Heart left ventricle (tissue), 16 donors: ENCODE results near the gene HOXC13. TPM values are rescaled to one million over a fixed set of nuclear protein-coding genes. Genes with fewer than 3 reads are reported as not detected.

Source experiments
- ATAC-seq, 4 donors: fragments of 200-7000 bp; cut with Tn5 transposase; one replicate each; pipeline ENCODE4 v1.9.1; 2020 to 2022; ENCODE audit warnings: moderate library complexity in 4 of 4, mild to moderate bottlenecking in 3 of 4, moderate number of reproducible peaks in 1 of 4
- DNase-seq, 5 donors: peaks; one replicate each; pipeline ENCODE4 v3.0.0-alpha.2; 2020
- H3K27ac ChIP-seq, 12 donors: fragments of 200-600 bp; sonication (generic) in 4 of 12; one replicate each; pipeline versions ENCODE4 v1.5.0 to v1.8.0; 2016 to 2022; ENCODE audit warnings: mild to moderate bottlenecking in 2 of 12
- H3K27me3 ChIP-seq, 9 donors: fragments of 200-600 bp; sonication (generic) in 2 of 9; one replicate each; pipeline versions ENCODE4 v1.5.1 to v1.8.0; 2016 to 2022; ENCODE audit warnings: mild to moderate bottlenecking in 3 of 9
- H3K36me3 ChIP-seq, 9 donors: fragments of 200-600 bp; sonication (generic) in 2 of 9; one replicate each; pipeline versions ENCODE4 v1.5.0 to v1.8.0; 2018 to 2022; ENCODE audit warnings: mild to moderate bottlenecking in 2 of 9
- H3K4me1 ChIP-seq, 12 donors: fragments of 200-600 bp; sonication (generic) in 4 of 12; one replicate each; pipeline versions ENCODE4 v1.5.0 to v1.8.0; 2016 to 2022; ENCODE audit warnings: mild to moderate bottlenecking in 3 of 12
- H3K4me3 ChIP-seq, 12 donors: fragments of 200-600 bp; sonication (generic) in 4 of 12; one replicate each; pipeline versions ENCODE4 v1.5.0 to v1.8.0; 2017 to 2022; ENCODE audit warnings: mild to moderate bottlenecking in 9 of 12, moderate library complexity in 4 of 12
- H3K9me3 ChIP-seq, 12 donors: fragments of 200-600 bp; sonication (generic) in 4 of 12; one replicate each; pipeline versions ENCODE4 v1.5.0 to v1.8.0; 2016 to 2022; ENCODE audit warnings: mild to moderate bottlenecking in 1 of 12
- CTCF ChIP-seq, 12 donors: fragments of 200-600 bp; sonication (generic) in 4 of 12; IDR thresholded peaks; one replicate each; pipeline versions ENCODE4 v1.5.0 to v1.8.0; 2018 to 2022; ENCODE audit warnings: antibody characterized with exemption in 12 of 12, mild to moderate bottlenecking in 5 of 12
- POLR2A ChIP-seq, 2 donors: fragments of 450-650 bp; IDR thresholded peaks; one replicate each; pipeline ENCODE4 v1.6.1; 2017; ENCODE audit warnings: antibody characterized with exemption in 2 of 2, mild to moderate bottlenecking in 2 of 2, moderate library complexity in 2 of 2
- WGBS, 4 donors: extraction: QIAGEN DNeasy Blood & Tissue Kit in 2 of 4; methylation state at CpG; one replicate each; pipeline versions ENCODE4 v1.1.5 to v1.1.7; 2013 to 2018; 5-methylcytosine and 5-hydroxymethylcytosine counted together
- intact Hi-C, 10 donors: fragments of 100-400 bp; cut with DNase I; formaldehyde crosslinking; loops; one replicate each; pipeline versions ENCODE4 v1.11.1 to v1.14.2; 2022
- polyA plus RNA-seq, 2 donors: library from polyadenylated mRNA; stranded (reverse); fragments of 200-250 nt; gene quantifications; one replicate each; pipeline ENCODE4 v1.2.3, GENCODE V29; 2013
- total RNA-seq, 9 donors: library from RNA; depleted of rRNA in 2 of 9; stranded (reverse); fragments of >200 nt in 2 of 9; fragmentation: NEBNext Ultra II Directional in 3 of 9; extraction: Animal tissue kit (Norgen Biotek cat#: 25700) in 3 of 9; gene quantifications; one replicate each; pipeline versions ENCODE4 v1.1.0 to v1.2.4, GENCODE V29; 2016 to 2023
- donor health status: ischemic (EF 13 %, LVEDD 7.1; RV severe dilation, severe dysfunction).
- donor health status: healthy with polysubstance abuse.
- donor health status: DM: no; HTN: yes; CAD: no.
- donor health status: DM: no; HTN: no; CAD: no.
- donor health status: ischemic (EF 25% LVEDD 6.9; RV normal size, moderate dysfunction).
- donor health status: ischemic (EF 25% LVEDD 5.7; RV mildly dilated, moderate dysfunction).
- donor health status: healthy.
- donor health status: DM: yes; HTN: yes; CAD: no.
- donor health status: ischemic (EF 35%, LVEDD 5.7; RV mildly dilated, moderate dysfunction).
- donor health status: nonischemic (EF 11% LVEDD 7.7; RV severe dilation, severe dysfunction).
- donor health status: DM: yes; HTN: yes; CAD: no.
- donor health status: PGD.
- donor health status: ischemic (EF 29% LVEDD 5.4; RV normal size, mild dysfunction).
- donor health status: nonischemic (EF 23%, LVEDD 6.1; RV moderate dilation, normal function).

The HOXC13 gene
- total and polyA plus RNA-seq, 11 donors = not detected

GRCh38 chr12:53941187-53941586 is 2.6 kb downstream of the HOXC13 start:
- no peak overlapping the region for H3K27ac ChIP-seq
- intact Hi-C loops = no loop called here
- DNase-seq (no peak), ATAC-seq (no peak)
- TF ChIP-seq CTCF (IDR thresholded peaks at IDR 0.05) = no peak
- TF ChIP-seq POLR2A (IDR thresholded peaks at IDR 0.05) = no peak
- peaks cover 0 to 15% (median 0%) of the 10 kb centered on the region in 12 donors for H3K4me1 ChIP-seq
- H3K27me3 ChIP-seq = peaks cover 80 to 100% (median 97%) of the 10 kb centered on the region in 9 donors
- H3K9me3 ChIP-seq = no peaks in the 10 kb centered on the region
- H3K4me3 ChIP-seq = no peak overlapping the region
- H3K36me3 ChIP-seq = no peaks in the 10 kb centered on the region

DNA sequence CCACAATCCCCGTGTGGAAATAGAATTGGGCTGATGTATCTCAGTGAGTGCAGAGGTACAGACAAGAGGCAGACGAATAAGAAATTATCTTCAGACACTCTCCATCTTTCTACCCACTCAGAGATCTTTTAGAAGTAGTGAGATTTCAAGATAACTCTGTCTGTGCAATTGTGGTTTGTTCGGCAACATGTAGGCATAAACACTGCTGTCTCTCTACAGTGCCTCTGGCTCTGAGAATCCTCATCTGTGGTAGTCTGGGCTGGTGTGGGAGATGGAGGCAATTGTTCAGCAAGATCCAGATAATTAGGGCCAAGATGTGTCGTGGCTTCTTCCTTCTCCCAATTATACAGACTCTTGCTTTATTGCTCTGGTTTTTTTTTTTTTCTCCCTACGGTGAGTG is 3.1 kb downstream of the HOXC13 start:
- Histone ChIP-seq H3K9me3 (no peaks in the 10 kb centered on the region), H3K27ac (no peak overlapping the region), H3K4me1 (peaks cover 0 to 15% (median 0%) of the 10 kb centered on the region in 12 donors), H3K27me3 (peaks cover 80 to 100% (median 97%) of the 10 kb centered on the region in 9 donors), H3K4me3 (no peak overlapping the region), H3K36me3 (no peaks in the 10 kb centered on the region)
- intact Hi-C loops = no loop called here
- DNase-seq (no peak), ATAC-seq (no peak)
- 14 to 20% (median 17%) methylated on average over 5 of the region's 5 CpGs for WGBS, 4 donors
- TF ChIP-seq CTCF (IDR thresholded peaks at IDR 0.05) (no peak), POLR2A (IDR thresholded peaks at IDR 0.05) (no peak)

DNA sequence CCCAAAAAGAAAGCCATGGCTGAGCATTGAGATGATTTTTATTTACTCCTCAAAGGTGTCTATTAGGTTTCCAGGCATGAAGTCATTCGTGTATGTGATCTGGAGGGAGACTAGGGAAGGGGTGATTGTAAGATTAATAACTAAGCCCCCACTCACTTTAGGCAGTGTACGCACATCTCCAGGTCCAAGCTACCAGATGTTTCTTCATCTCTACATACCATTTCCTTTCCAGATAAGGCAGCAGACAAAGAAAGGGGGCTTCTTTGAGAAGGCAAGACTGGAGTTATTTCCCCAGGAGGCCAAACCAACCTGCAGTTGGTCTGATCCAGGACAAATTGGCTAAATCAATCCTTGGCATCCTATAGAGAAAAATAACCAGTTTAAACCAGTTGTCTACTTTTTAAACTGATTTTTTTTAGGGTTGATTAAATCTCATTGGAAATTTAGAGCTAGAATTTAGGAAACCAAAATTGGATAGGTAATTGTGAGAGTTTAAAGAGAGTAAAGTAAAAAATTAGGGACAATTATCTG is 3.9 kb downstream of the HOXC13 start:
- H3K36me3 ChIP-seq = no peaks in the 10 kb centered on the region
- TF ChIP-seq POLR2A (IDR thresholded peaks at IDR 0.05) (no peak), CTCF (IDR thresholded peaks at IDR 0.05) (no peak)
- WGBS, 4 donors = 4 to 19% (median 11%) methylated on average over 2 of the region's 2 CpGs
- no peak overlapping the region for H3K27ac ChIP-seq
- no peaks in the 10 kb centered on the region for H3K9me3 ChIP-seq
- H3K27me3 ChIP-seq = peaks cover 76 to 100% (median 97%) of the 10 kb centered on the region in 9 donors
- H3K4me1 ChIP-seq = peaks cover 0 to 15% (median 0%) of the 10 kb centered on the region in 12 donors
- intact Hi-C loops = no loop called here
- no peak overlapping the region for H3K4me3 ChIP-seq
- ATAC-seq (no peak), DNase-seq (no peak)

DNA sequence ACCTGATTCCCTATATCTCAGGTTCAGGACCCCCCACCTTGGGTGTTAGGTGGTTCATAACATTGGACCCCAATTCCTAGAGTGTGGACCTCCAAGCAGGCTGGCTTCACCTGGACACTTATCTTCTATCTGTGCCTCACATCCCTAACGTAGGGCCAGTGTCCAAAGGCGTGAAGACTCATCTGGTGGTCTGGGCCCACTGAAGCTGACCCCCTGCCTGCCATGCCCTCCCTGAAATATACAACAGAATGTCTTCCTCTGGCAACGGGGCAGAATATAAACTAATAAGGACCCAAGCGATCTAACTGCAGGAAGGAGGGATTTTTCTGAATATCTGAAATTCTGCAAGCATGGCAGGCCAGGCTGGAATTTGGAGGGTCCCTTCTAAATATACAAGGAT is 5.6 kb downstream of the HOXC13 start:
- Histone ChIP-seq H3K27ac (no peak overlapping the region), H3K4me3 (no peak overlapping the region), H3K9me3 (no peaks in the 10 kb centered on the region), H3K36me3 (no peaks in the 10 kb centered on the region), H3K27me3 (peaks cover 68 to 100% (median 95%) of the 10 kb centered on the region in 9 donors), H3K4me1 (peaks cover 0 to 5% (median 0%) of the 10 kb centered on the region in 12 donors)
- ATAC-seq (no peak), DNase-seq (no peak)
- intact Hi-C loops = no loop called here
- 8 to 19% (median 12%) methylated on average over 3 to 4 of the region's 4 CpGs for WGBS, 4 donors
- no peak for TF ChIP-seq POLR2A (IDR thresholded peaks at IDR 0.05)
- no peak for TF ChIP-seq CTCF (IDR thresholded peaks at IDR 0.05)
